GM23338 (cell line): ENCODE results near the gene SEMG2. TPM values are rescaled to one million over a fixed set of nuclear protein-coding genes. Genes with fewer than 3 reads are reported as not detected.

Experiments used
- ATAC-seq: fragments of 200-7000 bp; cut with Tn5 transposase; 3 replicates; pipeline ENCODE4 v1.9.1; 2020
- DNase-seq: peaks from one replicate; pipeline ENCODE4 v3.0.0-alpha.2; 2015; ENCODE audit warnings: low spot score
- H2AFZ ChIP-seq: fragments of 200-600 bp; sonication (generic); 2 replicates; pipeline ENCODE4 v1.8.0; 2016; ENCODE audit warnings: antibody characterized with exemption, mild to moderate bottlenecking, moderate library complexity
- H3F3A ChIP-seq: fragments of 200-600 bp; sonication (generic); replicated peaks from 2 replicates; pipeline ENCODE4 v1.8.0; 2017; ENCODE audit warnings: antibody characterized with exemption, mixed run types, low read depth
- H3K27ac ChIP-seq: fragments of 200-600 bp; sonication (generic); 2 replicates; pipeline ENCODE4 v1.6.1; 2016; ENCODE audit warnings: low read depth
- H3K27me3 ChIP-seq: fragments of 200-600 bp; sonication (generic); 2 replicates; pipeline ENCODE4 v1.8.0; 2016; ENCODE audit warnings: mild to moderate bottlenecking, mixed run types, moderate library complexity; ENCODE audit not compliant: insufficient read depth
- H3K36me3 ChIP-seq: fragments of 200-600 bp; sonication (generic); 2 replicates; pipeline ENCODE4 v1.8.0; 2016; ENCODE audit warnings: mild to moderate bottlenecking; ENCODE audit not compliant: insufficient read depth
- H3K4me1 ChIP-seq: fragments of 200-600 bp; sonication (generic); 2 replicates; pipeline ENCODE4 v1.8.0; 2016; ENCODE audit warnings: mild to moderate bottlenecking, moderate library complexity; ENCODE audit not compliant: insufficient read depth
- H3K4me2 ChIP-seq: fragments of 200-600 bp; sonication (generic); 2 replicates; pipeline ENCODE4 v1.7.1; 2017; ENCODE audit warnings: mixed run types
- H3K4me3 ChIP-seq: fragments of 200-600 bp; sonication (generic); 2 replicates; pipeline ENCODE4 v1.6.1; 2016; ENCODE audit warnings: mixed run types
- H3K79me2 ChIP-seq: fragments of 200-600 bp; sonication (generic); replicated peaks from 2 replicates; pipeline ENCODE4 v1.8.0; 2017; ENCODE audit warnings: mild to moderate bottlenecking; ENCODE audit not compliant: insufficient read depth
- H3K9me2 ChIP-seq: fragments of 200-600 bp; sonication (generic); 2 replicates; pipeline ENCODE4 v1.8.0; 2017; ENCODE audit not compliant: insufficient read depth
- H4K20me1 ChIP-seq: fragments of 200-600 bp; sonication (generic); replicated peaks from 2 replicates; pipeline ENCODE4 v1.8.0; 2017; ENCODE audit warnings: mild to moderate bottlenecking; ENCODE audit not compliant: insufficient read depth
- H3K27ac Mint-ChIP-seq: 2 replicates; pipeline ENCODE4 v1.8.0; 2020; ENCODE audit warnings: inconsistent platforms, mild to moderate bottlenecking, moderate library complexity, mixed read lengths
- H3K27me3 Mint-ChIP-seq: 3 replicates; pipeline ENCODE4 v1.8.0; 2022; ENCODE audit warnings: low read depth, mild to moderate bottlenecking, moderate library complexity, mixed read lengths, inconsistent platforms; ENCODE audit not compliant: insufficient read depth, poor library complexity
- H3K36me3 Mint-ChIP-seq: 3 replicates; pipeline ENCODE4 v1.8.0; 2021; ENCODE audit warnings: low read depth, mild to moderate bottlenecking, inconsistent platforms, moderate library complexity, mixed read lengths
- H3K4me1 Mint-ChIP-seq: 3 replicates; pipeline ENCODE4 v1.8.0; 2020; ENCODE audit warnings: mild to moderate bottlenecking, inconsistent platforms, mixed read lengths
- H3K4me3 Mint-ChIP-seq: 3 replicates; pipeline ENCODE4 v1.8.0; 2021; ENCODE audit warnings: moderate library complexity, mild to moderate bottlenecking, inconsistent platforms, mixed read lengths
- H3K9me3 Mint-ChIP-seq: 3 replicates; pipeline ENCODE4 v1.8.0; 2020; ENCODE audit warnings: moderate library complexity, mild to moderate bottlenecking, inconsistent platforms, mixed read lengths
- CREB1 ChIP-seq: fragments of 250-450 bp; sonication (Bioruptor Pico); IDR thresholded peaks from 2 replicates; pipeline ENCODE4 v1.5.0; 2020; ENCODE audit warnings: low read depth, mild to moderate bottlenecking, moderate library complexity
- CTCF ChIP-seq, 2 experiments: fragments of 200-600 bp in 1 of 2; sonication (generic) in 1 of 2; conservative IDR thresholded peaks; 2 replicates each; pipeline versions ENCODE4 v1.5.1 to v1.6.1; 2016 to 2017; ENCODE audit warnings: antibody characterized with exemption in 2 of 2, low read depth in 2 of 2, mild to moderate bottlenecking in 2 of 2, moderate library complexity in 1 of 2
- EZH2 ChIP-seq: fragments of 200-600 bp; sonication (generic); IDR thresholded peaks from one replicate; pipeline ENCODE4 v1.8.0; 2017; ENCODE audit warnings: antibody characterized with exemption, mild to moderate bottlenecking, low read depth; ENCODE audit not compliant: unreplicated experiment
- NANOG ChIP-seq: IDR thresholded peaks from 2 replicates; pipeline ENCODE4 v1.6.1; 2016; ENCODE audit warnings: antibody characterized with exemption, borderline replicate concordance
- POLR2AphosphoS5 ChIP-seq: IDR thresholded peaks from 2 replicates; pipeline ENCODE4 v1.6.1; 2016; ENCODE audit warnings: antibody characterized with exemption, low read depth
- STAT1 ChIP-seq: IDR thresholded peaks from one replicate; pipeline ENCODE4 v1.6.1; 2016; ENCODE audit warnings: antibody characterized with exemption; ENCODE audit not compliant: unreplicated experiment
- polyA plus RNA-seq: library from polyadenylated mRNA; unstranded; fragments of >200 nt; fragmentation: Nextera tagmentation; extraction: Ambion mirVana; gene quantifications from 2 replicates; pipeline ENCODE4 v1.2.1, GENCODE V29; 2016
- total RNA-seq: library from RNA; depleted of rRNA; stranded (reverse); fragments of >200 nt; shearing (Covaris generic); gene quantifications from 2 replicates; pipeline ENCODE4 v1.2.3, GENCODE V29; 2014
- TF ChIP-seq, protein P1 (sequence below): IDR thresholded peaks from one replicate; pipeline ENCODE4 v1.6.1; 2018; ENCODE audit warnings: antibody characterized with exemption; ENCODE audit not compliant: unreplicated experiment
- TF ChIP-seq, protein P2 (sequence below): IDR thresholded peaks from 2 replicates; pipeline ENCODE4 v1.6.1; 2016; ENCODE audit warnings: antibody characterized with exemption

SEMG2 gene
- total and polyA plus RNA-seq, 2 experiments from 2014 or later = not detected

GRCh38 chr20:45253261-45253660 lies 32.1 kb downstream of the SEMG2 start (continued):
- TF ChIP-seq, protein P1, sequence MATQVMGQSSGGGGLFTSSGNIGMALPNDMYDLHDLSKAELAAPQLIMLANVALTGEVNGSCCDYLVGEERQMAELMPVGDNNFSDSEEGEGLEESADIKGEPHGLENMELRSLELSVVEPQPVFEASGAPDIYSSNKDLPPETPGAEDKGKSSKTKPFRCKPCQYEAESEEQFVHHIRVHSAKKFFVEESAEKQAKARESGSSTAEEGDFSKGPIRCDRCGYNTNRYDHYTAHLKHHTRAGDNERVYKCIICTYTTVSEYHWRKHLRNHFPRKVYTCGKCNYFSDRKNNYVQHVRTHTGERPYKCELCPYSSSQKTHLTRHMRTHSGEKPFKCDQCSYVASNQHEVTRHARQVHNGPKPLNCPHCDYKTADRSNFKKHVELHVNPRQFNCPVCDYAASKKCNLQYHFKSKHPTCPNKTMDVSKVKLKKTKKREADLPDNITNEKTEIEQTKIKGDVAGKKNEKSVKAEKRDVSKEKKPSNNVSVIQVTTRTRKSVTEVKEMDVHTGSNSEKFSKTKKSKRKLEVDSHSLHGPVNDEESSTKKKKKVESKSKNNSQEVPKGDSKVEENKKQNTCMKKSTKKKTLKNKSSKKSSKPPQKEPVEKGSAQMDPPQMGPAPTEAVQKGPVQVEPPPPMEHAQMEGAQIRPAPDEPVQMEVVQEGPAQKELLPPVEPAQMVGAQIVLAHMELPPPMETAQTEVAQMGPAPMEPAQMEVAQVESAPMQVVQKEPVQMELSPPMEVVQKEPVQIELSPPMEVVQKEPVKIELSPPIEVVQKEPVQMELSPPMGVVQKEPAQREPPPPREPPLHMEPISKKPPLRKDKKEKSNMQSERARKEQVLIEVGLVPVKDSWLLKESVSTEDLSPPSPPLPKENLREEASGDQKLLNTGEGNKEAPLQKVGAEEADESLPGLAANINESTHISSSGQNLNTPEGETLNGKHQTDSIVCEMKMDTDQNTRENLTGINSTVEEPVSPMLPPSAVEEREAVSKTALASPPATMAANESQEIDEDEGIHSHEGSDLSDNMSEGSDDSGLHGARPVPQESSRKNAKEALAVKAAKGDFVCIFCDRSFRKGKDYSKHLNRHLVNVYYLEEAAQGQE = no peak

DNA sequence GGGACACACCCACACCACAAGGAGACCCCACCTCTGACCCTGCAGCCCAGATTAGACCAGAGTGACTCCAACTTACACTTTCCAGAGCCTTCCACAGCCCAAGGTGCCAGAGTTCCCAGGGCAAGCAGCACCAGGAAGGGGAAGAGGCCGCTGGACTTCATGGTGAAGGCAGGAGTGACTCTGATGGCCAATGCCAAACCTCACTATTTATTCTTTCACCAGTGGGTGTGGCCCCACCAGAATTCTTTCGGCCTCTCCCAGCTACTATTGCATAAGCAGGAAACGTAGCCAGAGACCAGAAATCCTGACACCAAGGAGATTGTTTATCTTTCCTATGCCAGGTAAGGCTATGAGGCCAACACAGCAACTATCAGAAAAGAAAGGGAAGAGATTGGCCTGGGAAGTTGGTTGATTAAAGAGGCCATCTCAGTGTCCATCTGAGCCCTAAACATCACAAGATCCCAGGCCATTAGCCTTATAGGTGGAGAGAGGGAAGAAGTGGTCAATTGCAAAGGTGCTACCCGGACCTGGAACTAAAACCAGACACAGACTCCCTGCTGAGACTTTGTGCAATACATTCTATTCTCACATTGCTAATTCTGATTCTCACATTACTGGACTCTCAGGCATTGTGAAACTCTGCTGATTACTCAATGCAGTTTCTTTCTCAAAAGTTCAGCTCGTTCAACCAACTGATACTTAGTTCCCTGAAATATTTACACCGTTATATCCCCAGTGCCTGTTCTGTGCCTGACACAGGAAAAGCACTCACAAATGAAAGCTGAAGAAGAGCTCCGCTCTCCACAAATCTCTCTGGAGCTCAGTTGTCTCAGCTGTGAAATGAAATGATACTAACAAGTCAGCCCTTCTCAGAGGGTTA lies 33.5 kb downstream of the SEMG2 start, which contains the start of gene SLPI:
SLPI (minus strand) TSS at position 182 of the 880 bp plus-strand sequence; CDS start at position 161, 21 bp downstream.
- no peaks in the 10 kb centered on the region for H3K9me3 Mint-ChIP-seq
- H3K4me3 Mint-ChIP-seq = no peak within 1 kb of the TSS
- H3K4me1 ChIP-seq = peaks cover 7% of the 10 kb centered on the region
- H3K79me2 ChIP-seq = no peaks in the 10 kb centered on the region
- H3K27ac ChIP-seq = no peak within 1 kb of the TSS
- no peaks in the 10 kb centered on the region for H4K20me1 ChIP-seq
- H2AFZ ChIP-seq = no peak within 1 kb of the TSS; the same call in 1 of the 2 replicates
- H3K27me3 ChIP-seq = no peaks in the 10 kb centered on the region
- peaks cover 4% of the 10 kb centered on the region for H3K27me3 Mint-ChIP-seq
- no peak within 1 kb of the TSS for H3K4me3 ChIP-seq
- H3K36me3 Mint-ChIP-seq = no peaks in the 10 kb centered on the region
- H3K4me1 Mint-ChIP-seq = peaks cover 9% of the 10 kb centered on the region
- no peaks in the 10 kb centered on the region for H3F3A ChIP-seq
- H3K4me2 ChIP-seq = no peak within 1 kb of the TSS
- DNase-seq (no peak), ATAC-seq (no peak)
- H3K9me2 ChIP-seq = peaks cover 3% of the 10 kb centered on the region; the same call in 1 of the 2 replicates
- no peaks in the 10 kb centered on the region for H3K36me3 ChIP-seq
- no peak within 1 kb of the TSS for H3K27ac Mint-ChIP-seq
- TF ChIP-seq EZH2 = no peak
- TF ChIP-seq, protein P2, sequence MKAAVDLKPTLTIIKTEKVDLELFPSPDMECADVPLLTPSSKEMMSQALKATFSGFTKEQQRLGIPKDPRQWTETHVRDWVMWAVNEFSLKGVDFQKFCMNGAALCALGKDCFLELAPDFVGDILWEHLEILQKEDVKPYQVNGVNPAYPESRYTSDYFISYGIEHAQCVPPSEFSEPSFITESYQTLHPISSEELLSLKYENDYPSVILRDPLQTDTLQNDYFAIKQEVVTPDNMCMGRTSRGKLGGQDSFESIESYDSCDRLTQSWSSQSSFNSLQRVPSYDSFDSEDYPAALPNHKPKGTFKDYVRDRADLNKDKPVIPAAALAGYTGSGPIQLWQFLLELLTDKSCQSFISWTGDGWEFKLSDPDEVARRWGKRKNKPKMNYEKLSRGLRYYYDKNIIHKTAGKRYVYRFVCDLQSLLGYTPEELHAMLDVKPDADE = no peak
- no peak for TF ChIP-seq STAT1
- no peak for TF ChIP-seq POLR2AphosphoS5
- TF ChIP-seq CTCF (conservative IDR thresholded peaks at IDR 0.05; ENCODE audit: low read depth in 2 of 2) = no peak
- TF ChIP-seq, protein P1 = no peak
- no peak for TF ChIP-seq CREB1 (CRISPR knock-in tag)
- no peak for TF ChIP-seq NANOG
